ENCODE measurements around the gene GSAP. TPM values are rescaled to one million over a fixed set of nuclear protein-coding genes. Genes with fewer than 3 reads are reported as not detected.

Gene GSAP
- total RNA-seq, 1 experiment from 2014 or later = 0.85 TPM

DNA sequence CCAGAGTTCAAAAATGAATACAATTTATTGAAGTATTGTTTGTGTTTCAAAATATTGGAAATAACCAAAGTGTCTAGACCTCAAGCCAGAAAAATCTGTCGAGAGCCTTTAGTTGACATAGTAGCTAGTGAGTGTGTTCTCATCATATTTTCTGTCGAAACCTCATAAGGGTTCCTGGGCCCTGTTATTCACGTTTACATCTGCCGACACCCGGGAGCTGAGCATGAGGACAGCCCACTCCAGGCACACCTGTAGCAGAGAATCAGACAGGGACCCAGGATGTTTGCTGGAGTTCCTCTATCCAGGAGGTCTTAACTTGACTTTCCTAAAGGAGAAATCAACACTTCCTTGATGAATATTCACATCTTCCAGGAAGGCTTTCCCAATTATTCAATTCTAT, 144.4 kb downstream of the GSAP start:
- no peaks in the 10 kb centered on the region for H3K9me3 ChIP-seq (ENCODE audit: control insufficient read depth, insufficient read depth, low read depth, low read length)
- H3K27me3 ChIP-seq (ENCODE audit: control insufficient read depth, insufficient read depth, low read length) = peaks cover 3% of the 10 kb centered on the region; the same call in 1 of the 2 replicates
- in situ Hi-C loops (cut with HindIII; ENCODE audit: low pct_unique_long_range_greater_than_20kb, low sequenced_read_pairs) = no loop called here
- no TSS peak for BruUV-seq (replicated peaks)
- ChIA-PET POLR2A (no interaction called here), CTCF (no interaction called here)
- H3K4me3 ChIP-seq (ENCODE audit: low read depth in 2 of 2, low read length in 2 of 2) = no peak overlapping the region
- DNase-seq (ENCODE audit: low read depth, low spot score) = no peak
- H3K36me3 ChIP-seq (ENCODE audit: control insufficient read depth, insufficient read depth, low read length) = no peaks in the 10 kb centered on the region
- intact Hi-C loops (cut with micrococcal nuclease; ENCODE audit: unreplicated experiment) = no loop called here
- TF ChIP-seq, protein P1, sequence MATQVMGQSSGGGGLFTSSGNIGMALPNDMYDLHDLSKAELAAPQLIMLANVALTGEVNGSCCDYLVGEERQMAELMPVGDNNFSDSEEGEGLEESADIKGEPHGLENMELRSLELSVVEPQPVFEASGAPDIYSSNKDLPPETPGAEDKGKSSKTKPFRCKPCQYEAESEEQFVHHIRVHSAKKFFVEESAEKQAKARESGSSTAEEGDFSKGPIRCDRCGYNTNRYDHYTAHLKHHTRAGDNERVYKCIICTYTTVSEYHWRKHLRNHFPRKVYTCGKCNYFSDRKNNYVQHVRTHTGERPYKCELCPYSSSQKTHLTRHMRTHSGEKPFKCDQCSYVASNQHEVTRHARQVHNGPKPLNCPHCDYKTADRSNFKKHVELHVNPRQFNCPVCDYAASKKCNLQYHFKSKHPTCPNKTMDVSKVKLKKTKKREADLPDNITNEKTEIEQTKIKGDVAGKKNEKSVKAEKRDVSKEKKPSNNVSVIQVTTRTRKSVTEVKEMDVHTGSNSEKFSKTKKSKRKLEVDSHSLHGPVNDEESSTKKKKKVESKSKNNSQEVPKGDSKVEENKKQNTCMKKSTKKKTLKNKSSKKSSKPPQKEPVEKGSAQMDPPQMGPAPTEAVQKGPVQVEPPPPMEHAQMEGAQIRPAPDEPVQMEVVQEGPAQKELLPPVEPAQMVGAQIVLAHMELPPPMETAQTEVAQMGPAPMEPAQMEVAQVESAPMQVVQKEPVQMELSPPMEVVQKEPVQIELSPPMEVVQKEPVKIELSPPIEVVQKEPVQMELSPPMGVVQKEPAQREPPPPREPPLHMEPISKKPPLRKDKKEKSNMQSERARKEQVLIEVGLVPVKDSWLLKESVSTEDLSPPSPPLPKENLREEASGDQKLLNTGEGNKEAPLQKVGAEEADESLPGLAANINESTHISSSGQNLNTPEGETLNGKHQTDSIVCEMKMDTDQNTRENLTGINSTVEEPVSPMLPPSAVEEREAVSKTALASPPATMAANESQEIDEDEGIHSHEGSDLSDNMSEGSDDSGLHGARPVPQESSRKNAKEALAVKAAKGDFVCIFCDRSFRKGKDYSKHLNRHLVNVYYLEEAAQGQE (IDR thresholded peaks at IDR 0.05; ENCODE audit: insufficient read depth in 1 of 2, low read depth in 2 of 2, low read length in 1 of 2) = no peak
- TF ChIP-seq TCF7L2 (IDR thresholded peaks at IDR 0.05; ENCODE audit: low read depth, low read length) = no peak
- no peak for TF ChIP-seq SIN3A (IDR thresholded peaks at IDR 0.05; ENCODE audit: borderline replicate concordance, insufficient read depth, low read depth, low read length)
- TF ChIP-seq, protein P2, sequence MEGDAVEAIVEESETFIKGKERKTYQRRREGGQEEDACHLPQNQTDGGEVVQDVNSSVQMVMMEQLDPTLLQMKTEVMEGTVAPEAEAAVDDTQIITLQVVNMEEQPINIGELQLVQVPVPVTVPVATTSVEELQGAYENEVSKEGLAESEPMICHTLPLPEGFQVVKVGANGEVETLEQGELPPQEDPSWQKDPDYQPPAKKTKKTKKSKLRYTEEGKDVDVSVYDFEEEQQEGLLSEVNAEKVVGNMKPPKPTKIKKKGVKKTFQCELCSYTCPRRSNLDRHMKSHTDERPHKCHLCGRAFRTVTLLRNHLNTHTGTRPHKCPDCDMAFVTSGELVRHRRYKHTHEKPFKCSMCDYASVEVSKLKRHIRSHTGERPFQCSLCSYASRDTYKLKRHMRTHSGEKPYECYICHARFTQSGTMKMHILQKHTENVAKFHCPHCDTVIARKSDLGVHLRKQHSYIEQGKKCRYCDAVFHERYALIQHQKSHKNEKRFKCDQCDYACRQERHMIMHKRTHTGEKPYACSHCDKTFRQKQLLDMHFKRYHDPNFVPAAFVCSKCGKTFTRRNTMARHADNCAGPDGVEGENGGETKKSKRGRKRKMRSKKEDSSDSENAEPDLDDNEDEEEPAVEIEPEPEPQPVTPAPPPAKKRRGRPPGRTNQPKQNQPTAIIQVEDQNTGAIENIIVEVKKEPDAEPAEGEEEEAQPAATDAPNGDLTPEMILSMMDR (IDR thresholded peaks at IDR 0.05) = no peak
- no peak for TF ChIP-seq POLR2AphosphoS5 (IDR thresholded peaks at IDR 0.05; ENCODE audit: low read depth, low read length)
- H3K27ac ChIP-seq (ENCODE audit: low read length) = no peak overlapping the region
- no peak for ATAC-seq
- H3K4me1 ChIP-seq (ENCODE audit: control insufficient read depth, insufficient read depth, low read length) = no peaks in the 10 kb centered on the region

DNA sequence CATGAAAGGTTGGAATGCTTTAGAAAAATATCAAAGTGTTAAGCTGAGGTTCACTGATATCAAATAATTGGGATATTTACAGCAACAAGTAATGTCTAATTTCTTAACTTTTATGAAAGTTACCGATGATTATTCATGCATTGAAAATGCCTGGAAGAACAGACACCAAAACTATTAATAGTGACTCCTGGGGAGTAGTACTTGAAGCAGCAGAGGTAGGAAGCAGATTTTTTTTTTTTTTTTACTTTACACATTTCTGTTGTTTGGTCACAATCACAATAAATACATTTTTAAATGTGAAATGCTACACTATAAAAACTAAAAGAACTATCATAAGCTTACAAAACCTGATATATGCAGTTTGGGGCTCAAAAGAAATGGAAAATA, 146.1 kb downstream of the GSAP start:
- Histone ChIP-seq H3K27me3 (ENCODE audit: control insufficient read depth, insufficient read depth, low read length) (peaks cover 3% of the 10 kb centered on the region; the same call in 1 of the 2 replicates), H3K27ac (ENCODE audit: low read length) (no peak overlapping the region), H3K36me3 (ENCODE audit: control insufficient read depth, insufficient read depth, low read length) (no peaks in the 10 kb centered on the region), H3K4me3 (ENCODE audit: low read depth in 2 of 2, low read length in 2 of 2) (no peak overlapping the region), H3K9me3 (ENCODE audit: control insufficient read depth, insufficient read depth, low read depth, low read length) (no peaks in the 10 kb centered on the region), H3K4me1 (ENCODE audit: control insufficient read depth, insufficient read depth, low read length) (no peaks in the 10 kb centered on the region)
- CTCF ChIA-PET = no interaction called here
- no TSS peak for BruUV-seq (replicated peaks)
- no peak for DNase-seq (ENCODE audit: low read depth, low spot score)
- POLR2A ChIA-PET = no interaction called here
- intact Hi-C loops (cut with micrococcal nuclease; ENCODE audit: unreplicated experiment) (no loop called here), in situ Hi-C loops (cut with HindIII; ENCODE audit: low pct_unique_long_range_greater_than_20kb, low sequenced_read_pairs) (no loop called here)
- TF ChIP-seq POLR2AphosphoS5 (IDR thresholded peaks at IDR 0.05; ENCODE audit: low read depth, low read length) (no peak), SIN3A (IDR thresholded peaks at IDR 0.05; ENCODE audit: borderline replicate concordance, insufficient read depth, low read depth, low read length) (no peak), TCF7L2 (IDR thresholded peaks at IDR 0.05; ENCODE audit: low read depth, low read length) (no peak)
- TF ChIP-seq, protein P2 (IDR thresholded peaks at IDR 0.05) = no peak
- TF ChIP-seq, protein P1 (IDR thresholded peaks at IDR 0.05; ENCODE audit: insufficient read depth in 1 of 2, low read depth in 2 of 2, low read length in 1 of 2) = no peak
- no peak for ATAC-seq

Measured in Panc1 (cell line).